ENCODE results near the gene GULP1.

DNA sequence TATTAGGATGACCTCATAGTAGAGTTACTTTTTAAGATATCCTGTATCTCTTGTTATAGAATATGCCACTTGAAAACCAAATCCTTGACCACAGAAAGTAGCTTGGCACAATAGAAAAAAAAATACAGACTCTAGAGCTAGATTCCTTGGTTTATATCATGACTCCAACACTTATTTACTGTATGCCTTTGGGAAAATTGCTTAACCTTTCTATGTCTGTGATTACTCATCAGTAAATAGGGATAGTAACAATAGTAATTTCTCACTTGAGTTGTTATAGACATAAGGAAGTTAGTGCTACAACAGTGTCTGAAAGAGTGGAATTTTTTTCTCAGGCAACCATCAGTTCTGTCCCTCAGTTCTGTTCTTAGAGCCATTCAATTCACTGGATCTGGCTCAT lies 193.8 kb downstream of the GULP1 start:
- TF ChIP-seq RAD21 (IDR thresholded peaks at IDR 0.05; ENCODE audit: insufficient read depth, low read depth, low read length): no peak
- TF ChIP-seq CTCF (IDR thresholded peaks at IDR 0.05 in 2 of 3, conservative IDR thresholded peaks at IDR 0.05 in 1 of 3; ENCODE audit: control insufficient read depth in 2 of 3, extremely low read depth in 1 of 3, insufficient read depth in 1 of 3, low read depth in 3 of 3, low read length in 3 of 3): no peak
